ENCODE measurements around the gene PRDX5.
A peak's percentile ranks its signal among the peaks of the same experiment; 100 is the strongest.

The PRDX5 gene

DNA sequence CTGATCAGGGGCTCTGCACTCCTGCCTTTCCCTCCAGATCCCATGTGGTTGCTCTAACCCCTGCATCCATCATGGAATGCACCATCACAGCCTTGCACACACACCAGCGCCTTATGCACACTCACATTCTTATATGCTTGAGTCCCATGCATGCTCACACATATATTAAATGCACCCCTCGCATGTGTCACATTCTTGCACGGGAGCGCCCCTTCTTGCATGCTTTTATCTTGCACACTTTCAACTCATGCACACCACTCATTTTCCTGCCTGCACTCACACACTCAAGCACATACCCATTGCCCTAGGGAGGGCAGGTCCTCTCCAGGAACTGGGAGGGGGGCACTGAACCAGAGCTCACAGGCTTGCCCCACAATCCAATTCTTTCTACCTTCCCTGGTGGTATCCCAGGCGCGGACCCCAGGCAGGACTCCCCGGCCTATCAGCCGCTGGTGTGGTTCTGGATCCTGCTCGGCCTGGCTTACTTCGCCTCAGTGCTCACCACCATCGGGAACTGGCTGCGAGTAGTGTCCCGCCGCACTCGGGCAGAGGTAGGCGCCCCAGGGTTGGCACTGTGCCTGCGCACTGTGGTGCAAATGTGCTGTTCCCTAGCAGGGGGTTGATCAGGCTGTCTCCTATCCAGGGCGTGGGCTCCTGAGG is 20.1 kb upstream of the PRDX5 start:
- Histone ChIP-seq H2AFZ (ENCODE audit: low read length) (no peak overlapping the region), H3K36me3 (ENCODE audit: insufficient read depth, low read length) (no peaks in the 10 kb centered on the region), H3K4me1 (ENCODE audit: insufficient read depth, low read length, severe bottlenecking) (peaks cover 7% of the 10 kb centered on the region), H3F3A (ENCODE audit: insufficient read depth, low read length) (no peaks in the 10 kb centered on the region), H3K27me3 (ENCODE audit: insufficient read depth, low read length) (no peaks in the 10 kb centered on the region; the same call in 1 of the 2 replicates), H3K79me2 (ENCODE audit: insufficient read depth, low read length) (no peaks in the 10 kb centered on the region), H4K20me1 (ENCODE audit: insufficient read depth, low read length) (no peaks in the 10 kb centered on the region), H3K4me2 (ENCODE audit: low read length) (no peak overlapping the region), H3K9ac (ENCODE audit: low read length) (no peak overlapping the region), H3K27ac (ENCODE audit: low read depth, low read length, poor library complexity, severe bottlenecking) (no peak overlapping the region), H3K9me2 (ENCODE audit: low read depth, low read length) (no peaks in the 10 kb centered on the region), H3K4me3 (ENCODE audit: low read depth, low read length, poor library complexity, severe bottlenecking) (no peak overlapping the region), H3K9me3 (ENCODE audit: low read length) (no peaks in the 10 kb centered on the region)
- TF ChIP-seq, protein P1, sequence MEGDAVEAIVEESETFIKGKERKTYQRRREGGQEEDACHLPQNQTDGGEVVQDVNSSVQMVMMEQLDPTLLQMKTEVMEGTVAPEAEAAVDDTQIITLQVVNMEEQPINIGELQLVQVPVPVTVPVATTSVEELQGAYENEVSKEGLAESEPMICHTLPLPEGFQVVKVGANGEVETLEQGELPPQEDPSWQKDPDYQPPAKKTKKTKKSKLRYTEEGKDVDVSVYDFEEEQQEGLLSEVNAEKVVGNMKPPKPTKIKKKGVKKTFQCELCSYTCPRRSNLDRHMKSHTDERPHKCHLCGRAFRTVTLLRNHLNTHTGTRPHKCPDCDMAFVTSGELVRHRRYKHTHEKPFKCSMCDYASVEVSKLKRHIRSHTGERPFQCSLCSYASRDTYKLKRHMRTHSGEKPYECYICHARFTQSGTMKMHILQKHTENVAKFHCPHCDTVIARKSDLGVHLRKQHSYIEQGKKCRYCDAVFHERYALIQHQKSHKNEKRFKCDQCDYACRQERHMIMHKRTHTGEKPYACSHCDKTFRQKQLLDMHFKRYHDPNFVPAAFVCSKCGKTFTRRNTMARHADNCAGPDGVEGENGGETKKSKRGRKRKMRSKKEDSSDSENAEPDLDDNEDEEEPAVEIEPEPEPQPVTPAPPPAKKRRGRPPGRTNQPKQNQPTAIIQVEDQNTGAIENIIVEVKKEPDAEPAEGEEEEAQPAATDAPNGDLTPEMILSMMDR (IDR thresholded peaks at IDR 0.05; ENCODE audit: low read length): no peak
- TF ChIP-seq EZH2 (IDR thresholded peaks at IDR 0.05; ENCODE audit: borderline replicate concordance, low read length): no peak

DNA sequence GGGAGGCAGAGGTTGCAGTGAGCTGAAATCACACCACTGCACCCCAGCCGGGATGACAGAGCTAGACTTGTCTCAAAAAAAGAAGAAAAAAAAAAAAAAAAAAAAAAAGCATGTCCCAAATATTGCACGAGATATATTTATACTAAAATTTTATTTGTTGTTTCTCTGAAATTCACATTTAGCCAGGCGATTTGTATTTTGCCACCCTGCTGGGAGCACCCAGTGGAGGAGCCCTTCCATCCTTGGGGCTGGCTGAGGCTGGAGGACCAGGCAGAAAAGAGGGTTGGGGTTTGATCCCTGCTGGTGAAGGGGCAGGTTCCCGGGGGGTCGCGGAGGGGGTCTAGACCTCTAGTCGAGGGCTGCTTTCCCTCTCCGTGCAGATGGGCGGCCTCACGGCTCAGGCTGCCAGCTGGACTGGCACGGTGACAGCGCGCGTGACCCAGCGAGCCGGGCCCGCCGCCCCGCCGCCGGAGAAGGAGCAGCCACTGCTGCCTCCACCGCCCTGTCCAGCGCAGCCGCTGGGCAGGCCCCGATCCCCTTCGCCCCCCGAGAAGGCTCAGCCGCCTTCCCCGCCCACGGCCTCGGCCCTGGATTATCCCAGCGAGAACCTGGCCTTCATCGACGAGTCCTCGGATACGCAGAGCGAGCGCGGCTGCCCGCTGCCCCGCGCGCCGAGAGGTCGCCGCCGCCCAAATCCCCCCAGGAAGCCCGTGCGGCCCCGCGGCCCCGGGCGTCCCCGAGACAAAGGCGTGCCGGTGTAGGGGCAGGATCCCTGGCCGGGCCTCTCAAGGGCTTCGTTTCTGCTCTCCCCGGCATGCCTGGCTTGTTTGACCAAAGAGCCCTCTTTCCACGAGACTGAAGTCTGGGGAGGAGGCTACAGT is 18.7 kb upstream of the PRDX5 start:
- H3K79me2 ChIP-seq (ENCODE audit: insufficient read depth, low read length): no peaks in the 10 kb centered on the region
- H3K36me3 ChIP-seq (ENCODE audit: insufficient read depth, low read length): no peaks in the 10 kb centered on the region
- H2AFZ ChIP-seq (ENCODE audit: low read length): no peak overlapping the region
- H3K27me3 ChIP-seq (ENCODE audit: insufficient read depth, low read length): no peaks in the 10 kb centered on the region; the same call in 1 of the 2 replicates
- H3K9ac ChIP-seq (ENCODE audit: low read length): no peak overlapping the region
- H3K4me3 ChIP-seq (ENCODE audit: low read depth, low read length, poor library complexity, severe bottlenecking): no peak overlapping the region
- no peaks in the 10 kb centered on the region for H3K9me2 ChIP-seq (ENCODE audit: low read depth, low read length)
- TF ChIP-seq EZH2 (IDR thresholded peaks at IDR 0.05; ENCODE audit: borderline replicate concordance, low read length): no peak
- TF ChIP-seq, protein P1 (IDR thresholded peaks at IDR 0.05; ENCODE audit: low read length): no peak
- no peaks in the 10 kb centered on the region for H4K20me1 ChIP-seq (ENCODE audit: insufficient read depth, low read length)
- no peaks in the 10 kb centered on the region for H3K9me3 ChIP-seq (ENCODE audit: low read length)
- H3K4me2 ChIP-seq (ENCODE audit: low read length): no peak overlapping the region
- peaks cover 14% of the 10 kb centered on the region for H3K4me1 ChIP-seq (ENCODE audit: insufficient read depth, low read length, severe bottlenecking)
- H3K27ac ChIP-seq (ENCODE audit: low read depth, low read length, poor library complexity, severe bottlenecking): no peak overlapping the region
- no peaks in the 10 kb centered on the region for H3F3A ChIP-seq (ENCODE audit: insufficient read depth, low read length)

DNA sequence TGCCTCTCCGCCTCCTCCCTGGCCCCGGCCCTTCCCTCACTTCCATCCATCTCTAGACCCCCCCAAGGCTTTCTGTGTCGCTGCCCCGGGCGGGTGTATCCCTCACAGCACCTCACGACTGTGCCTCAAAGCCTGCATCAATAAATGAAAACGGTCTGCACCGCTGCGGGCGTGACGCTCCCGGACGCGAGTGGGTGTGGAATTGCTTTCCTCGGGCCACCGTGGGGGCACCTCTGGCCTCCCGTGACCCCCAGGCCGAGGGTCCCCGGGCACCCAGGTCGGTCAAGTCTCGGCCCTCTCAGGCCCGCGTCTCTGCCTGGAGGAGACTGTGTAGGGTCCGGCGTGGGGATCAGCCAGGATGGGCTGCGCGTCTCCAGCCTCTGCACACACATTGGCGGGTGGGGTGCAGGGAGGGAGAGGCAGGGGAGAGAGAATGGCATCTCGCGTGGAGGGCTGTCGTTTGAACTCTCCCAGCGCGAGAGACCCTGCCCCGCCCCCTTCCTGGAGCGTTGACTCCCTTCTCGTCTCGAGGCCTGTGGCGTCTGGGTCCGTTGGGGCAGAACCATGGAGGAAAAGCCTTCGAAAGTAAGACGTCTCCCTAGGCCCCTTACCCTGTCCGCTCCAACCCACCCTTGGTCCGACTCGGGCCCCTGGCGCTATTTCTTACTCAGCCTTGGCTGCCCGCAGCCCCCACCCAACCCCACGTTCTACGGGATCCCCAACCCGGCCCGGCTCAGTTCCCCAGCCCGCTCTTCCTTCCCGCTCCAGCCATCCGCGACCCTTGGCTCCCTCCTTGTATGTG is 17.9 kb upstream of the PRDX5 start, which contains the start of gene CATSPERZ:
Gene CATSPERZ, plus strand, starts transcription at position 512 of the 802 bp plus-strand sequence. Its CDS starts 53 bp downstream, at position 565.
- no peaks in the 10 kb centered on the region for H3K36me3 ChIP-seq (ENCODE audit: insufficient read depth, low read length)
- H3K27ac ChIP-seq (ENCODE audit: low read depth, low read length, poor library complexity, severe bottlenecking): no peak within 1 kb of the TSS
- H3K79me2 ChIP-seq (ENCODE audit: insufficient read depth, low read length): no peaks in the 10 kb centered on the region
- peak within 1 kb of the TSS; percentile 1; the same call in 1 of the 2 replicates for H3K4me2 ChIP-seq (ENCODE audit: low read length)
- no peaks in the 10 kb centered on the region for H3K9me3 ChIP-seq (ENCODE audit: low read length)
- peaks cover 14% of the 10 kb centered on the region for H3K4me1 ChIP-seq (ENCODE audit: insufficient read depth, low read length, severe bottlenecking)
- no peaks in the 10 kb centered on the region; the same call in 1 of the 2 replicates for H3K27me3 ChIP-seq (ENCODE audit: insufficient read depth, low read length)
- H3K9me2 ChIP-seq (ENCODE audit: low read depth, low read length): no peaks in the 10 kb centered on the region
- no peak within 1 kb of the TSS for H3K4me3 ChIP-seq (ENCODE audit: low read depth, low read length, poor library complexity, severe bottlenecking)
- no peaks in the 10 kb centered on the region for H4K20me1 ChIP-seq (ENCODE audit: insufficient read depth, low read length)
- no peak within 1 kb of the TSS for H2AFZ ChIP-seq (ENCODE audit: low read length)
- no peaks in the 10 kb centered on the region for H3F3A ChIP-seq (ENCODE audit: insufficient read depth, low read length)
- TF ChIP-seq, protein P1 (IDR thresholded peaks at IDR 0.05; ENCODE audit: low read length): no peak
- TF ChIP-seq EZH2 (IDR thresholded peaks at IDR 0.05; ENCODE audit: borderline replicate concordance, low read length): no peak
- no peak within 1 kb of the TSS for H3K9ac ChIP-seq (ENCODE audit: low read length)

All from OCI-LY1 (cell line).